HG03439 (cell line): ENCODE results near the gene CCDC9B.

Experiments used
- ATAC-seq: cut with Tn5 transposase; IDR thresholded peaks from one replicate; pipeline ENCODE4 v1.9.1; 2021; ENCODE audit warnings: mild to moderate bottlenecking, moderate library complexity; ENCODE audit not compliant: unreplicated experiment

CCDC9B gene

GRCh38 chr15:40340740-40341400, at the start of gene CCDC9B:
Gene CCDC9B, minus strand, starts transcription at chr15:40340939. Its CDS starts 120 bp downstream, at chr15:40340819.
- no peak for ATAC-seq

GRCh38 chr15:40389824-40390595, 49.3 kb upstream of the CCDC9B start:
- no peak for ATAC-seq

- no peak for ATAC-seq
Observed at GRCh38 chr15:40388941-40389823, 48.4 kb upstream of the CCDC9B start.

- no peak for ATAC-seq
Observed at GRCh38 chr15:40386480-40386879, 45.7 kb upstream of the CCDC9B start.

- ATAC-seq = peak; percentile 91
Observed at GRCh38 chr15:40382580-40383456, 42.1 kb upstream of the CCDC9B start, which contains the start of gene KNSTRN. Gene KNSTRN, plus strand, starts transcription at chr15:40382721. Its CDS starts 115 bp downstream, at chr15:40382836.

- no peak for ATAC-seq
Observed at GRCh38 chr15:40381818-40382529, 41.2 kb upstream of the CCDC9B start.

GRCh38 chr15:40380636-40381035, 39.9 kb upstream of the CCDC9B start:
- no peak for ATAC-seq

GRCh38 chr15:40379853-40380252, 39.1 kb upstream of the CCDC9B start:
- no peak for ATAC-seq

GRCh38 chr15:40379374-40379773, 38.6 kb upstream of the CCDC9B start:
- ATAC-seq = no peak

GRCh38 chr15:40377606-40378005, 36.9 kb upstream of the CCDC9B start:
- no peak for ATAC-seq

GRCh38 chr15:40372981-40373380, 32.2 kb upstream of the CCDC9B start:
- ATAC-seq = no peak

GRCh38 chr15:40369971-40370370, 29.2 kb upstream of the CCDC9B start:
- ATAC-seq = no peak

GRCh38 chr15:40369474-40369869, 28.7 kb upstream of the CCDC9B start:
- ATAC-seq = no peak

- ATAC-seq = no peak
Observed at GRCh38 chr15:40368719-40369473, 28.2 kb upstream of the CCDC9B start.

GRCh38 chr15:40367686-40368611, 27.2 kb upstream of the CCDC9B start:
- peak; percentile 88 for ATAC-seq

- ATAC-seq = no peak
Observed at GRCh38 chr15:40367371-40367685, 26.6 kb upstream of the CCDC9B start.

GRCh38 chr15:40366457-40367370, 26.0 kb upstream of the CCDC9B start:
- no peak for ATAC-seq
